Kidney (tissue), 14 donors: Measurements from ENCODE around the gene ATP11A. TPM values are rescaled to one million over a fixed set of nuclear protein-coding genes. Genes with fewer than 3 reads are reported as not detected.
A peak's percentile ranks its signal among the peaks of the same experiment; 100 is the strongest.

ENCODE experiments used
- DNase-seq, 5 donors: peaks; one replicate each; pipeline ENCODE4 v3.0.0-alpha.2; 2013 to 2020
- FAIRE-seq: peaks from 2 replicates; lab custom pipeline; 2012; peaks lifted over from hg19 to GRCh38; lab: Jason Lieb, UNC
- H3K27ac ChIP-seq, 2 donors: one replicate each; pipeline ENCODE4 v1.7.0; 2013; ENCODE audit warnings: low read depth in 2 of 2, low read length in 2 of 2, inconsistent platforms in 1 of 2
- H3K27me3 ChIP-seq: one replicate; pipeline ENCODE4 v1.7.1; 2013; ENCODE audit warnings: low read length, inconsistent platforms; ENCODE audit not compliant: control insufficient read depth, insufficient read depth
- H3K36me3 ChIP-seq, 3 donors: one replicate each; pipeline versions ENCODE4 v1.7.0 to v1.7.1; 2013; ENCODE audit warnings: low read length in 3 of 3, control low read depth in 1 of 3, inconsistent platforms in 1 of 3; ENCODE audit not compliant: insufficient read depth in 3 of 3, control insufficient read depth in 2 of 3
- H3K4me1 ChIP-seq, 3 donors: one replicate each; pipeline versions ENCODE4 v1.7.0 to v1.7.1; 2013; ENCODE audit warnings: low read length in 3 of 3, inconsistent platforms in 1 of 3, low read depth in 1 of 3; ENCODE audit not compliant: control insufficient read depth in 2 of 3, insufficient read depth in 2 of 3
- H3K4me3 ChIP-seq, 3 donors: one replicate each; pipeline versions ENCODE4 v1.7.0 to v1.8.1; 2013; ENCODE audit warnings: low read length in 3 of 3, control low read depth in 1 of 3, inconsistent platforms in 1 of 3
- H3K9ac ChIP-seq, 3 donors: one replicate each; pipeline versions ENCODE4 v1.7.0 to v1.7.1; 2013; ENCODE audit warnings: low read length in 3 of 3, control low read depth in 1 of 3, inconsistent platforms in 1 of 3
- H3K9me3 ChIP-seq, 3 donors: one replicate each; pipeline versions ENCODE4 v1.7.0 to v1.7.1; 2013; ENCODE audit warnings: low read length in 3 of 3, control low read depth in 1 of 3, inconsistent platforms in 1 of 3; ENCODE audit not compliant: control insufficient read depth in 2 of 3, insufficient read depth in 1 of 3
- intact Hi-C: fragments of 100-400 bp; cut with DNase I; formaldehyde crosslinking; loops from one replicate; pipeline ENCODE4 v1.11.1; 2022
- polyA plus RNA-seq: library from polyadenylated mRNA; stranded (reverse); fragments of 350-450 nt; fragmentation: Illumina TruSeq; extraction: RNeasy Lipid Tissue Mini Kit (QIAGEN cat#74804); gene quantifications from one replicate; pipeline ENCODE4 v1.2.3, GENCODE V29; 2014; ENCODE audit warnings: low read depth, low replicate concordance; ENCODE audit not compliant: insufficient read depth
- total RNA-seq: library from RNA; stranded (reverse); fragmentation: NEBNext Ultra II Directional; extraction: Animal tissue kit (Norgen Biotek cat#: 25700); gene quantifications from one replicate; pipeline ENCODE4 v1.2.1, GENCODE V29; 2021
- TF ChIP-seq, protein P1 (sequence below): IDR thresholded peaks from 3 replicates; pipeline ENCODE4 v1.5.1; 2012; ENCODE audit warnings: mild to moderate bottlenecking, moderate library complexity, borderline replicate concordance; ENCODE audit not compliant: insufficient read depth; ENCODE audit errors: extremely low read depth
- donor health status: control.
- donor health status: control.
- donor health status: control.
- donor health status: control.
- donor health status: control.
- donor health status: DM: yes; HTN: yes; CAD: no.
- donor health status: Normal renal cell carcinoma (clear cell type).

The ATP11A gene
- total and polyA plus RNA-seq, 2 donors from 2014 or later: 4.9 to 212 TPM

- Histone ChIP-seq H3K36me3 (peaks cover 0 to 2% (median 0%) of the 10 kb centered on the region in 3 donors), H3K27me3 (no peaks in the 10 kb centered on the region), H3K4me1 (no peaks in the 10 kb centered on the region), H3K9ac (no peak overlapping the region), H3K9me3 (no peaks in the 10 kb centered on the region), H3K27ac (peak overlapping the region in 1 of 2 donors; percentile 16), H3K4me3 (no peak overlapping the region)
- DNase-seq (peak in 1 of 5 donors; percentile 31), FAIRE-seq (no peak)
- TF ChIP-seq, protein P1, sequence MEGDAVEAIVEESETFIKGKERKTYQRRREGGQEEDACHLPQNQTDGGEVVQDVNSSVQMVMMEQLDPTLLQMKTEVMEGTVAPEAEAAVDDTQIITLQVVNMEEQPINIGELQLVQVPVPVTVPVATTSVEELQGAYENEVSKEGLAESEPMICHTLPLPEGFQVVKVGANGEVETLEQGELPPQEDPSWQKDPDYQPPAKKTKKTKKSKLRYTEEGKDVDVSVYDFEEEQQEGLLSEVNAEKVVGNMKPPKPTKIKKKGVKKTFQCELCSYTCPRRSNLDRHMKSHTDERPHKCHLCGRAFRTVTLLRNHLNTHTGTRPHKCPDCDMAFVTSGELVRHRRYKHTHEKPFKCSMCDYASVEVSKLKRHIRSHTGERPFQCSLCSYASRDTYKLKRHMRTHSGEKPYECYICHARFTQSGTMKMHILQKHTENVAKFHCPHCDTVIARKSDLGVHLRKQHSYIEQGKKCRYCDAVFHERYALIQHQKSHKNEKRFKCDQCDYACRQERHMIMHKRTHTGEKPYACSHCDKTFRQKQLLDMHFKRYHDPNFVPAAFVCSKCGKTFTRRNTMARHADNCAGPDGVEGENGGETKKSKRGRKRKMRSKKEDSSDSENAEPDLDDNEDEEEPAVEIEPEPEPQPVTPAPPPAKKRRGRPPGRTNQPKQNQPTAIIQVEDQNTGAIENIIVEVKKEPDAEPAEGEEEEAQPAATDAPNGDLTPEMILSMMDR: no peak
- intact Hi-C loops: no loop called here
Measured at GRCh38 chr13:112803422-112803821, 113.6 kb downstream of the ATP11A start.

- FAIRE-seq: no peak
- TF ChIP-seq, protein P1: no peak
- H3K4me1 ChIP-seq: no peaks in the 10 kb centered on the region
- H3K9ac ChIP-seq: no peak overlapping the region
- H3K4me3 ChIP-seq: no peak overlapping the region
- H3K27ac ChIP-seq: no peak overlapping the region
- H3K9me3 ChIP-seq: no peaks in the 10 kb centered on the region
- intact Hi-C loops: no loop called here
- H3K36me3 ChIP-seq: peaks cover 0 to 2% (median 0%) of the 10 kb centered on the region in 3 donors
- DNase-seq: peak in 3 of 5 donors; percentile 38 to 76 (median 65)
- H3K27me3 ChIP-seq: no peaks in the 10 kb centered on the region
Measured at GRCh38 chr13:112804374-112804773, 114.5 kb downstream of the ATP11A start.

- Histone ChIP-seq H3K9ac (no peak overlapping the region), H3K36me3 (peaks cover 0 to 9% (median 2%) of the 10 kb centered on the region in 3 donors), H3K27me3 (no peaks in the 10 kb centered on the region), H3K27ac (no peak overlapping the region), H3K4me3 (no peak overlapping the region), H3K9me3 (no peaks in the 10 kb centered on the region), H3K4me1 (no peaks in the 10 kb centered on the region)
- intact Hi-C loops: no loop called here
- TF ChIP-seq, protein P1: no peak
- DNase-seq (peak in 1 of 5 donors; percentile 50), FAIRE-seq (no peak)
Measured at GRCh38 chr13:112806739-112807652, 117.2 kb downstream of the ATP11A start.
